B cell (primary cell): Measurements from ENCODE around the gene SRRM4. TPM values are rescaled to one million over a fixed set of nuclear protein-coding genes. Genes with fewer than 3 reads are reported as not detected.

Experiments used
- ATAC-seq: fragments of 200-7000 bp; cut with Tn5 transposase; one replicate; pipeline ENCODE4 v1.10.0; 2021; ENCODE audit warnings: low read depth, mild to moderate bottlenecking, moderate number of reproducible peaks, moderate library complexity
- CTCF ChIA-PET: fragments of 350-600 bp; sonication (Branson Sonifier 250); formaldehyde crosslinking; loops from one replicate; lab custom pipeline; 2021; ENCODE audit warnings: antibody characterized with exemption, inconsistent platforms; lab: Charles Lee
- POLR2A ChIA-PET: fragments of 350-600 bp; sonication (Branson Sonifier 250); formaldehyde crosslinking; loops from one replicate; lab custom pipeline; 2021; ENCODE audit warnings: antibody characterized with exemption; lab: Charles Lee
- DNase-seq: peaks from one replicate; pipeline ENCODE4 v3.0.0; 2013
- H2AFZ ChIP-seq: 2 replicates; pipeline ENCODE4 v1.6.1; 2012; ENCODE audit warnings: mild to moderate bottlenecking, low read depth, low read length; ENCODE audit not compliant: insufficient read depth, poor library complexity, severe bottlenecking
- H3K27ac ChIP-seq, 2 donors: 1 replicate in 1 of 2; 2 replicates in 1 of 2; pipeline ENCODE4 v1.5.1; 2012 to 2013; ENCODE audit warnings: low read length in 2 of 2, mild to moderate bottlenecking in 2 of 2, moderate library complexity in 1 of 2
- H3K27me3 ChIP-seq, 4 experiments: fragments of 200-600 bp in 1 of 4; sonication (generic) in 1 of 4; replicated peaks in 1 of 4; 1 replicate in 2 of 4; 2 replicates in 2 of 4; pipeline versions ENCODE4 v1.6.1 to v1.7.0; 2013 to 2016; ENCODE audit warnings: low read length in 3 of 4, mild to moderate bottlenecking in 2 of 4, mixed read lengths in 1 of 4, moderate library complexity in 1 of 4; ENCODE audit not compliant: insufficient read depth in 4 of 4, control insufficient read depth in 3 of 4; ENCODE audit errors: control extremely low read depth in 1 of 4
- H3K36me3 ChIP-seq, 2 experiments: replicated peaks in 1 of 2; 1 replicate in 1 of 2; 2 replicates in 1 of 2; pipeline versions ENCODE4 v1.6.1 to v1.7.1; 2013; ENCODE audit warnings: low read length in 1 of 2; ENCODE audit not compliant: insufficient read depth in 2 of 2, control insufficient read depth in 1 of 2; ENCODE audit errors: control extremely low read depth in 1 of 2, extremely low read depth in 1 of 2
- H3K4me1 ChIP-seq, 2 donors: fragments of 200-600 bp in 1 of 2; sonication (generic) in 1 of 2; 1 replicate in 1 of 2; 2 replicates in 1 of 2; pipeline versions ENCODE4 v1.5.1 to v1.6.1; 2013 to 2017; ENCODE audit warnings: low read length in 2 of 2; ENCODE audit not compliant: control insufficient read depth in 2 of 2, insufficient read depth in 2 of 2
- H3K4me2 ChIP-seq: replicated peaks from 2 replicates; pipeline ENCODE3; 2012; ENCODE audit warnings: mild to moderate bottlenecking, low read depth, low read length; ENCODE audit not compliant: poor library complexity, severe bottlenecking
- H3K4me3 ChIP-seq, 5 experiments: fragments of 200-600 bp in 1 of 5; sonication (generic) in 1 of 5; 1 replicate in 3 of 5; 2 replicates in 2 of 5; pipeline versions ENCODE4 v1.5.1 to v1.7.0; 2011 to 2016; ENCODE audit warnings: low read length in 4 of 5, mild to moderate bottlenecking in 4 of 5, low read depth in 2 of 5, control low read depth in 1 of 5, moderate library complexity in 1 of 5; ENCODE audit not compliant: insufficient read depth in 1 of 5; ENCODE audit errors: control extremely low read depth in 1 of 5, extremely low read depth in 1 of 5
- H3K79me2 ChIP-seq: fragments of 200-600 bp; sonication (generic); one replicate; pipeline ENCODE4 v1.6.0; 2016; ENCODE audit warnings: low read length; ENCODE audit not compliant: control insufficient read depth, insufficient read depth
- H3K9ac ChIP-seq: fragments of 200-600 bp; sonication (generic); 2 replicates; pipeline ENCODE4 v1.6.1; 2017; ENCODE audit warnings: mild to moderate bottlenecking, low read length, moderate library complexity
- H3K9me3 ChIP-seq, 3 donors: one replicate each; pipeline versions ENCODE4 v1.6.1 to v1.7.1; 2013; ENCODE audit warnings: low read length in 2 of 3; ENCODE audit not compliant: control insufficient read depth in 2 of 3, insufficient read depth in 1 of 3; ENCODE audit errors: control extremely low read depth in 1 of 3
- H4K20me1 ChIP-seq: 2 replicates; pipeline ENCODE4 v1.6.0; 2012; ENCODE audit warnings: mild to moderate bottlenecking, low read length; ENCODE audit not compliant: insufficient read depth, control insufficient read depth, poor library complexity, severe bottlenecking
- H3K27ac Mint-ChIP-seq: one replicate; pipeline ENCODE4 v1.8.0; 2021; ENCODE audit warnings: mixed read lengths
- H3K27me3 Mint-ChIP-seq: one replicate; pipeline ENCODE4 v1.8.0; 2021; ENCODE audit warnings: mixed read lengths
- H3K4me1 Mint-ChIP-seq: one replicate; pipeline ENCODE4 v1.8.0; 2021; ENCODE audit warnings: mixed read lengths
- H3K4me3 Mint-ChIP-seq: one replicate; pipeline ENCODE4 v1.8.0; 2021; ENCODE audit warnings: mixed read lengths
- H3K9me3 Mint-ChIP-seq: one replicate; pipeline ENCODE4 v1.8.0; 2022; ENCODE audit warnings: mixed read lengths; ENCODE audit not compliant: insufficient read depth
- CTCF ChIP-seq: fragments of 200-600 bp; IDR thresholded peaks from one replicate; pipeline ENCODE4 v1.8.0; 2022; ENCODE audit warnings: antibody characterized with exemption, mild to moderate bottlenecking
- EZH2 ChIP-seq: IDR thresholded peaks from 2 replicates; pipeline ENCODE4 v1.6.1; 2012; ENCODE audit warnings: borderline replicate concordance, low read depth, mild to moderate bottlenecking, moderate library complexity, low read length; ENCODE audit not compliant: insufficient read depth, poor library complexity, severe bottlenecking
- WGBS: methylation state at CpG from one replicate; pipeline ENCODE4 v1.1.5; 2013; ENCODE audit warnings: missing lambda C conversion rate; ENCODE audit not compliant: insufficient coverage; 5-methylcytosine and 5-hydroxymethylcytosine counted together
- intact Hi-C: fragments of 100-400 bp; cut with micrococcal nuclease; formaldehyde crosslinking; loops from one replicate; pipeline ENCODE4 v1.10.0; 2022
- polyA plus RNA-seq: library from polyadenylated mRNA; depleted of rRNA; stranded (reverse); fragments of >200 nt; gene quantifications from 2 replicates; pipeline ENCODE4 v1.2.3, GENCODE V29; 2012
- total RNA-seq, 2 donors: library from RNA; stranded (reverse); fragments of 120-200 nt in 1 of 2; gene quantifications; 1 replicate in 1 of 2; 2 replicates in 1 of 2; pipeline versions ENCODE4 v1.2.3 to v1.2.4, GENCODE V29; 2013 to 2022

SRRM4 gene
- total and polyA plus RNA-seq, 2 donors (not counting 1 experiment from before 2014, with no cell fraction given) = not detected

GRCh38 chr12:119207063-119207560 is 225.8 kb downstream of the SRRM4 start:
- Histone ChIP-seq H3K27ac (no peak overlapping the region), H3K27me3 (no peaks in the 10 kb centered on the region), H3K4me2 (no peak overlapping the region), H3K79me2 (no peaks in the 10 kb centered on the region), H3K36me3 (no peaks in the 10 kb centered on the region), H4K20me1 (no peaks in the 10 kb centered on the region), H3K9me3 (peaks cover 0 to 8% (median 0%) of the 10 kb centered on the region in 3 donors), H3K9ac (no peak overlapping the region), H3K4me1 (no peaks in the 10 kb centered on the region), H3K4me3 (no peak overlapping the region), H2AFZ (no peak overlapping the region)
- ATAC-seq (no peak), DNase-seq (no peak)
- Mint-ChIP-seq H3K9me3 (no peaks in the 10 kb centered on the region), H3K4me3 (no peak overlapping the region), H3K27me3 (peaks cover 3% of the 10 kb centered on the region), H3K4me1 (no peaks in the 10 kb centered on the region), H3K27ac (no peak overlapping the region)
- CTCF ChIA-PET = no interaction called here
- POLR2A ChIA-PET = no interaction called here
- no CpG with 5 or more reads among the region's 2 CpGs for WGBS
- TF ChIP-seq EZH2 (no peak), CTCF (no peak)
- intact Hi-C loops = no loop called here

GRCh38 chr12:119208626-119209061 is 227.3 kb downstream of the SRRM4 start:
- peaks cover 0 to 8% (median 0%) of the 10 kb centered on the region in 3 donors for H3K9me3 ChIP-seq
- H3K4me1 ChIP-seq = no peaks in the 10 kb centered on the region
- no peak overlapping the region for H2AFZ ChIP-seq
- H3K4me2 ChIP-seq = no peak overlapping the region
- no peak overlapping the region for H3K4me3 ChIP-seq
- Mint-ChIP-seq H3K4me3 (no peak overlapping the region), H3K27ac (no peak overlapping the region), H3K9me3 (no peaks in the 10 kb centered on the region), H3K4me1 (no peaks in the 10 kb centered on the region), H3K27me3 (peaks cover 3% of the 10 kb centered on the region)
- 50% methylated on average over 5 of the region's 6 CpGs for WGBS
- no peaks in the 10 kb centered on the region for H4K20me1 ChIP-seq
- no peak for ATAC-seq
- POLR2A ChIA-PET = no interaction called here
- peak; percentile 3 for DNase-seq
- H3K79me2 ChIP-seq = no peaks in the 10 kb centered on the region
- CTCF ChIA-PET = no interaction called here
- H3K9ac ChIP-seq = no peak overlapping the region
- H3K36me3 ChIP-seq = no peaks in the 10 kb centered on the region
- no peak overlapping the region for H3K27ac ChIP-seq
- TF ChIP-seq CTCF (no peak), EZH2 (no peak)
- H3K27me3 ChIP-seq = no peaks in the 10 kb centered on the region
- intact Hi-C loops = no loop called here
